Choroid plexus epithelial cell (primary cell): Measurements from ENCODE around the gene COG5.

Experiments used
- DNase-seq: peaks from one replicate; pipeline ENCODE4 v3.0.0-alpha.2; 2010; ENCODE audit warnings: low read depth
- H3K4me3 ChIP-seq: 2 replicates; pipeline ENCODE4 v1.5.1; 2011; ENCODE audit warnings: low read depth, mild to moderate bottlenecking, control low read depth, low read length, moderate library complexity
- CTCF ChIP-seq: conservative IDR thresholded peaks from 2 replicates; pipeline ENCODE4 v1.5.1; 2011; ENCODE audit warnings: low read depth, mild to moderate bottlenecking, control low read depth, inconsistent platforms, low read length, moderate library complexity

COG5 gene

GRCh38 chr7:107581387-107582013 lies 17.8 kb upstream of the COG5 start:
- no peak for DNase-seq
- H3K4me3 ChIP-seq = peak overlapping the region; percentile 83
- no peak for TF ChIP-seq CTCF

GRCh38 chr7:107580716-107581383 lies 17.1 kb upstream of the COG5 start:
- no peak for TF ChIP-seq CTCF
- H3K4me3 ChIP-seq = peak overlapping the region; percentile 83
- DNase-seq = no peak

- peak within 1 kb of the TSS; percentile 83 for H3K4me3 ChIP-seq
- peak; percentile 42 for DNase-seq
- TF ChIP-seq CTCF = no peak
Observed at GRCh38 chr7:107579885-107580715, 16.4 kb upstream of the COG5 start, which contains the start of gene BCAP29. Gene BCAP29 (plus strand): TSS chr7:107580246. CDS start chr7:107580773, 527 bp downstream.

GRCh38 chr7:107579554-107579884 lies 15.8 kb upstream of the COG5 start:
- DNase-seq = no peak
- no peak for TF ChIP-seq CTCF
- H3K4me3 ChIP-seq = peak overlapping the region; percentile 83

- TF ChIP-seq CTCF = no peak
- DNase-seq = no peak
- no peak overlapping the region for H3K4me3 ChIP-seq
Observed at GRCh38 chr7:107573537-107573936, 9.8 kb upstream of the COG5 start.

- no peak overlapping the region for H3K4me3 ChIP-seq
- no peak for TF ChIP-seq CTCF
- no peak for DNase-seq
Observed at GRCh38 chr7:107570298-107570697, 6.6 kb upstream of the COG5 start.
